BE2C (cell line): ENCODE data around the gene LAMTOR4.
A peak's percentile ranks its signal among the peaks of the same experiment; 100 is the strongest.

Experiments
- DNase-seq: peaks from one replicate; pipeline ENCODE4 v3.0.0-alpha.2; 2020
- H3K27me3 ChIP-seq: fragments of 250-450 bp; sonication (Bioruptor Pico); 2 replicates; pipeline ENCODE4 v1.5.1; 2020; ENCODE audit warnings: mild to moderate bottlenecking
- H3K36me3 ChIP-seq: fragments of 250-450 bp; sonication (Bioruptor Pico); 2 replicates; pipeline ENCODE4 v1.5.1; 2020; ENCODE audit warnings: mild to moderate bottlenecking
- H3K4me1 ChIP-seq: fragments of 250-450 bp; sonication (Bioruptor Pico); 2 replicates; pipeline ENCODE4 v1.5.1; 2020
- H3K4me3 ChIP-seq: 2 replicates; pipeline ENCODE4 v1.5.1; 2011; ENCODE audit warnings: low read depth, low read length
- H3K9me3 ChIP-seq: fragments of 250-450 bp; sonication (Bioruptor Pico); 2 replicates; pipeline ENCODE4 v1.5.1; 2020
- TF ChIP-seq, protein P1 (sequence below): IDR thresholded peaks from 2 replicates; pipeline ENCODE4 v1.5.1; 2012; ENCODE audit warnings: mild to moderate bottlenecking, low read depth, low read length

LAMTOR4 gene

GRCh38 chr7:100155553-100156317 is 7.0 kb downstream of the LAMTOR4 start:
- Histone ChIP-seq H3K4me3 (no peak overlapping the region), H3K4me1 (peaks cover 20% of the 10 kb centered on the region), H3K27me3 (no peaks in the 10 kb centered on the region), H3K9me3 (no peaks in the 10 kb centered on the region), H3K36me3 (peaks cover 26% of the 10 kb centered on the region)
- DNase-seq, result no peak
- TF ChIP-seq, protein P1, sequence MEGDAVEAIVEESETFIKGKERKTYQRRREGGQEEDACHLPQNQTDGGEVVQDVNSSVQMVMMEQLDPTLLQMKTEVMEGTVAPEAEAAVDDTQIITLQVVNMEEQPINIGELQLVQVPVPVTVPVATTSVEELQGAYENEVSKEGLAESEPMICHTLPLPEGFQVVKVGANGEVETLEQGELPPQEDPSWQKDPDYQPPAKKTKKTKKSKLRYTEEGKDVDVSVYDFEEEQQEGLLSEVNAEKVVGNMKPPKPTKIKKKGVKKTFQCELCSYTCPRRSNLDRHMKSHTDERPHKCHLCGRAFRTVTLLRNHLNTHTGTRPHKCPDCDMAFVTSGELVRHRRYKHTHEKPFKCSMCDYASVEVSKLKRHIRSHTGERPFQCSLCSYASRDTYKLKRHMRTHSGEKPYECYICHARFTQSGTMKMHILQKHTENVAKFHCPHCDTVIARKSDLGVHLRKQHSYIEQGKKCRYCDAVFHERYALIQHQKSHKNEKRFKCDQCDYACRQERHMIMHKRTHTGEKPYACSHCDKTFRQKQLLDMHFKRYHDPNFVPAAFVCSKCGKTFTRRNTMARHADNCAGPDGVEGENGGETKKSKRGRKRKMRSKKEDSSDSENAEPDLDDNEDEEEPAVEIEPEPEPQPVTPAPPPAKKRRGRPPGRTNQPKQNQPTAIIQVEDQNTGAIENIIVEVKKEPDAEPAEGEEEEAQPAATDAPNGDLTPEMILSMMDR, result no peak

- DNase-seq, result no peak
- Histone ChIP-seq H3K27me3 (no peaks in the 10 kb centered on the region), H3K9me3 (no peaks in the 10 kb centered on the region), H3K4me1 (peaks cover 20% of the 10 kb centered on the region), H3K36me3 (peaks cover 26% of the 10 kb centered on the region), H3K4me3 (peak overlapping the region; percentile 79)
- TF ChIP-seq, protein P1, result no peak
These were observed 7.8 kb downstream of the LAMTOR4 start for GRCh38 chr7:100156331-100157068.

DNA sequence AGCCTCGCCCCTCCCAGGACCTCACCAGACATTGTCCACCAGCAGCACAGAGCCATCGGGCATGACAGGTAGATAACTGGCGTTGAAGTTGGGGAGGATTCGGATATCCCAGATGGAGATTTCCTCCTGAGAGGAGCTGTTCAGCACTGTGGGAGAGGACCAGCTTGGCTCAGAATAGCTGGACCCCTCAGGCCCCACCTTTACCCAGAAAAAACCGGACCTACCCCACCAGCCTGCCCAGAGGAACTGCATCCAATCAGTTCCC is 8.3 kb downstream of the LAMTOR4 start:
- Histone ChIP-seq H3K9me3 (no peaks in the 10 kb centered on the region), H3K4me1 (peaks cover 20% of the 10 kb centered on the region), H3K4me3 (peak overlapping the region; percentile 79), H3K27me3 (no peaks in the 10 kb centered on the region), H3K36me3 (peaks cover 26% of the 10 kb centered on the region)
- no peak for DNase-seq
- TF ChIP-seq, protein P1, result no peak

GRCh38 chr7:100157334-100158228 is 8.9 kb downstream of the LAMTOR4 start:
- Histone ChIP-seq H3K4me1 (peaks cover 18% of the 10 kb centered on the region), H3K9me3 (no peaks in the 10 kb centered on the region), H3K4me3 (peak overlapping the region; percentile 79), H3K36me3 (peaks cover 26% of the 10 kb centered on the region), H3K27me3 (no peaks in the 10 kb centered on the region)
- TF ChIP-seq, protein P1, result peak; percentile 28; the same call in 1 of the 2 replicates
- DNase-seq, result peak; percentile 52

DNA sequence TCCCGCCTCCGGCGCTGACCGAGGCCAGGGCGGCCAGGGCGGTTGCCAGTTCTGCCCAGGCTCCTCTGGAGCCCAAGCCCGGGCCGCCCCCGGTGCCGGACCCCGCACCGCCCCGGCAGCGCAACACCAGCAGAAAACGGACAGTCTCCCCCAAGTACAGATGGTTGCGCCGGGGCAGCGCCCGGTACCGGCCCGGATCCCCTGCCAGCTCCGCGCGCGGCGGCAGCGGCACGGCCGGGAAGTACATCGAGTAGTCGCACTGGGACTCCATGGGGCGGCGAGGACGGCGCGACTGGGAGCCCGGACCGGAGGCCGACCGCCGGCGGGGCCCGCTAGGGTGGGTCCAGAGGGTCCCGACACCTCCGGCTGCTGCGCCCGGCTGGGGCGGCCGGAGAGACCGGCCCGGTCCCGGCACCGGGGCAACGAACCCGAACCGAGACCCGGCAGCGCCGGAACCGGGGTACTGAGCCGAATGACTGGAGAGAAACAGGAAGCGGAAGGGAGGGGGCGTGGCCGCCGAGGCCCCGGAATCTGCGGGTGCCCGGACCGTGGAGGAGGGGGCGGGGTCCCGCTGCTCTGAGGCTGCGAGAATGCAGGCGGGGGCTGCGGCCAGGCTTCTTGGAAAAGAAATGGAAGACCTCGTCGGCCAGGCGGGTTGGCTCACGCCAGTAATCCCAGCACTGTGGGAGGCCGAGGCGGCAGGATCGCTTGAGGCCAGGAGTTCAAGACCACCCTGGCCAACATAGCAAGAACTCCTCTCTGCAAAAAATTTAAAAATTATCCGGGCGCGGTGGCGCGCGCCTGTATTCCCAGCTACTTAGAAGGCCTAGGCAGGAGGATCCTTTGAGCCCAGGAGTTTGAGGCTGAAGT is 9.7 kb downstream of the LAMTOR4 start, which contains the start of gene TRAPPC14:
TSS of gene TRAPPC14 (minus strand) at position 495 of the 870 bp plus-strand sequence. CDS start at position 271, 224 bp downstream.
- DNase-seq, result peak; percentile 96
- Histone ChIP-seq H3K4me1 (peaks cover 13% of the 10 kb centered on the region), H3K4me3 (peak within 1 kb of the TSS; percentile 79), H3K9me3 (no peaks in the 10 kb centered on the region), H3K27me3 (no peaks in the 10 kb centered on the region), H3K36me3 (peaks cover 26% of the 10 kb centered on the region)
- TF ChIP-seq, protein P1, result no peak
